WTC11 (cell line): Measurements from ENCODE around the gene STRA6.

Experiments used
- CREB1 ChIP-seq: sonication (generic); formaldehyde crosslinking; IDR thresholded peaks from 2 replicates; pipeline ENCODE4 v1.8.0; 2023; ENCODE audit warnings: mild to moderate bottlenecking, missing genetic modification reagents
- ETV6 ChIP-seq: sonication (generic); formaldehyde crosslinking; IDR thresholded peaks from 2 replicates; pipeline ENCODE4 v1.8.1; 2022; ENCODE audit warnings: mild to moderate bottlenecking, missing genetic modification reagents
- FOXP1 ChIP-seq: sonication (generic); formaldehyde crosslinking; IDR thresholded peaks from 2 replicates; pipeline ENCODE4 v1.8.0; 2022; ENCODE audit warnings: missing genetic modification reagents, mild to moderate bottlenecking, moderate library complexity, borderline replicate concordance
- IRF2 ChIP-seq: sonication (generic); formaldehyde crosslinking; IDR thresholded peaks from 2 replicates; pipeline ENCODE4 v1.8.0; 2022; ENCODE audit warnings: low read depth, missing genetic modification reagents, borderline replicate concordance
- NR2C2 ChIP-seq: sonication (generic); formaldehyde crosslinking; IDR thresholded peaks from 2 replicates; pipeline ENCODE4 v1.8.0; 2022; ENCODE audit warnings: mild to moderate bottlenecking, missing genetic modification reagents
- RELA ChIP-seq: sonication (generic); formaldehyde crosslinking; IDR thresholded peaks from 2 replicates; pipeline ENCODE4 v1.8.1; 2022; ENCODE audit warnings: missing genetic modification reagents, mild to moderate bottlenecking, borderline replicate concordance
- TEAD4 ChIP-seq: sonication (generic); formaldehyde crosslinking; IDR thresholded peaks from 2 replicates; pipeline ENCODE4 v1.8.0; 2022; ENCODE audit warnings: mild to moderate bottlenecking, missing genetic modification reagents
- TF ChIP-seq, protein P1 (sequence below): fragments of 200-600 bp; IDR thresholded peaks from 2 replicates; pipeline ENCODE4 v1.8.0; 2022; ENCODE audit warnings: antibody characterized with exemption
- TF ChIP-seq, protein P2 (sequence below): fragments of 250-450 bp; sonication (Bioruptor Pico); IDR thresholded peaks from 2 replicates; pipeline ENCODE4 v1.8.0; 2021; ENCODE audit warnings: mild to moderate bottlenecking
- TF ChIP-seq, protein P3 (sequence below): sonication (generic); formaldehyde crosslinking; IDR thresholded peaks from 2 replicates; pipeline ENCODE4 v1.8.0; 2023; ENCODE audit warnings: missing genetic modification reagents, mild to moderate bottlenecking, borderline replicate concordance
- TF ChIP-seq, protein P4 (sequence below): sonication (generic); formaldehyde crosslinking; IDR thresholded peaks from 2 replicates; pipeline ENCODE4 v1.8.0; 2023; ENCODE audit warnings: missing genetic modification reagents

DNA sequence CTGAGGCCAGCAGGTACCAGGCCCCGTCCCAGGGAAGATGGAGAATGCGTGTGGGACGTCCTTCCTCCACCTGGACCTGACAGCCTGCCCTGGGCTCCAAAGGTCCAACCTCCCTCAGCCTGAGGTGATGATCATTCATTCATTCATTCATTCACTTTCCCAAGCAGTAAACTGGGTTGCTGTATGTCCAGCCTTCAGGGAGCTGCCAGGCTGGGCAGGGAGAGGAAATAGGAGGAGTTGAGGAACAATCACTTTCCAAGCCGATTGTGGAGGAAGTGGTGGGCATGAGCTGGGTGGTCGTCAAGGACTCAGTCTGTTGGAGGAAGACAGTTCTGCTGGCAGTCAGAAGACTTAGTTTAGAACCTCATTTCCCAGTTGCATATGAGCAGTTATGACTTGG, 23.3 kb upstream of the STRA6 start:
- TF ChIP-seq, protein P1, sequence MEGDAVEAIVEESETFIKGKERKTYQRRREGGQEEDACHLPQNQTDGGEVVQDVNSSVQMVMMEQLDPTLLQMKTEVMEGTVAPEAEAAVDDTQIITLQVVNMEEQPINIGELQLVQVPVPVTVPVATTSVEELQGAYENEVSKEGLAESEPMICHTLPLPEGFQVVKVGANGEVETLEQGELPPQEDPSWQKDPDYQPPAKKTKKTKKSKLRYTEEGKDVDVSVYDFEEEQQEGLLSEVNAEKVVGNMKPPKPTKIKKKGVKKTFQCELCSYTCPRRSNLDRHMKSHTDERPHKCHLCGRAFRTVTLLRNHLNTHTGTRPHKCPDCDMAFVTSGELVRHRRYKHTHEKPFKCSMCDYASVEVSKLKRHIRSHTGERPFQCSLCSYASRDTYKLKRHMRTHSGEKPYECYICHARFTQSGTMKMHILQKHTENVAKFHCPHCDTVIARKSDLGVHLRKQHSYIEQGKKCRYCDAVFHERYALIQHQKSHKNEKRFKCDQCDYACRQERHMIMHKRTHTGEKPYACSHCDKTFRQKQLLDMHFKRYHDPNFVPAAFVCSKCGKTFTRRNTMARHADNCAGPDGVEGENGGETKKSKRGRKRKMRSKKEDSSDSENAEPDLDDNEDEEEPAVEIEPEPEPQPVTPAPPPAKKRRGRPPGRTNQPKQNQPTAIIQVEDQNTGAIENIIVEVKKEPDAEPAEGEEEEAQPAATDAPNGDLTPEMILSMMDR = no peak
- TF ChIP-seq, protein P2, sequence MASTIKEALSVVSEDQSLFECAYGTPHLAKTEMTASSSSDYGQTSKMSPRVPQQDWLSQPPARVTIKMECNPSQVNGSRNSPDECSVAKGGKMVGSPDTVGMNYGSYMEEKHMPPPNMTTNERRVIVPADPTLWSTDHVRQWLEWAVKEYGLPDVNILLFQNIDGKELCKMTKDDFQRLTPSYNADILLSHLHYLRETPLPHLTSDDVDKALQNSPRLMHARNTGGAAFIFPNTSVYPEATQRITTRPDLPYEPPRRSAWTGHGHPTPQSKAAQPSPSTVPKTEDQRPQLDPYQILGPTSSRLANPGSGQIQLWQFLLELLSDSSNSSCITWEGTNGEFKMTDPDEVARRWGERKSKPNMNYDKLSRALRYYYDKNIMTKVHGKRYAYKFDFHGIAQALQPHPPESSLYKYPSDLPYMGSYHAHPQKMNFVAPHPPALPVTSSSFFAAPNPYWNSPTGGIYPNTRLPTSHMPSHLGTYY (CRISPR knock-in tag) = no peak
- no peak for TF ChIP-seq CREB1 (CRISPR knock-in tag)
- TF ChIP-seq ETV6 = no peak
- TF ChIP-seq NR2C2 (CRISPR knock-in tag) = no peak
- TF ChIP-seq RELA (CRISPR knock-in tag) = no peak
- TF ChIP-seq IRF2 (CRISPR knock-in tag) = no peak
- no peak for TF ChIP-seq TEAD4 (CRISPR knock-in tag)
- TF ChIP-seq, protein P3, sequence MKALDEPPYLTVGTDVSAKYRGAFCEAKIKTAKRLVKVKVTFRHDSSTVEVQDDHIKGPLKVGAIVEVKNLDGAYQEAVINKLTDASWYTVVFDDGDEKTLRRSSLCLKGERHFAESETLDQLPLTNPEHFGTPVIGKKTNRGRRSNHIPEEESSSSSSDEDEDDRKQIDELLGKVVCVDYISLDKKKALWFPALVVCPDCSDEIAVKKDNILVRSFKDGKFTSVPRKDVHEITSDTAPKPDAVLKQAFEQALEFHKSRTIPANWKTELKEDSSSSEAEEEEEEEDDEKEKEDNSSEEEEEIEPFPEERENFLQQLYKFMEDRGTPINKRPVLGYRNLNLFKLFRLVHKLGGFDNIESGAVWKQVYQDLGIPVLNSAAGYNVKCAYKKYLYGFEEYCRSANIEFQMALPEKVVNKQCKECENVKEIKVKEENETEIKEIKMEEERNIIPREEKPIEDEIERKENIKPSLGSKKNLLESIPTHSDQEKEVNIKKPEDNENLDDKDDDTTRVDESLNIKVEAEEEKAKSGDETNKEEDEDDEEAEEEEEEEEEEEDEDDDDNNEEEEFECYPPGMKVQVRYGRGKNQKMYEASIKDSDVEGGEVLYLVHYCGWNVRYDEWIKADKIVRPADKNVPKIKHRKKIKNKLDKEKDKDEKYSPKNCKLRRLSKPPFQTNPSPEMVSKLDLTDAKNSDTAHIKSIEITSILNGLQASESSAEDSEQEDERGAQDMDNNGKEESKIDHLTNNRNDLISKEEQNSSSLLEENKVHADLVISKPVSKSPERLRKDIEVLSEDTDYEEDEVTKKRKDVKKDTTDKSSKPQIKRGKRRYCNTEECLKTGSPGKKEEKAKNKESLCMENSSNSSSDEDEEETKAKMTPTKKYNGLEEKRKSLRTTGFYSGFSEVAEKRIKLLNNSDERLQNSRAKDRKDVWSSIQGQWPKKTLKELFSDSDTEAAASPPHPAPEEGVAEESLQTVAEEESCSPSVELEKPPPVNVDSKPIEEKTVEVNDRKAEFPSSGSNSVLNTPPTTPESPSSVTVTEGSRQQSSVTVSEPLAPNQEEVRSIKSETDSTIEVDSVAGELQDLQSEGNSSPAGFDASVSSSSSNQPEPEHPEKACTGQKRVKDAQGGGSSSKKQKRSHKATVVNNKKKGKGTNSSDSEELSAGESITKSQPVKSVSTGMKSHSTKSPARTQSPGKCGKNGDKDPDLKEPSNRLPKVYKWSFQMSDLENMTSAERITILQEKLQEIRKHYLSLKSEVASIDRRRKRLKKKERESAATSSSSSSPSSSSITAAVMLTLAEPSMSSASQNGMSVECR (CRISPR knock-in tag) = no peak
- no peak for TF ChIP-seq FOXP1 (CRISPR knock-in tag)
- TF ChIP-seq, protein P4, sequence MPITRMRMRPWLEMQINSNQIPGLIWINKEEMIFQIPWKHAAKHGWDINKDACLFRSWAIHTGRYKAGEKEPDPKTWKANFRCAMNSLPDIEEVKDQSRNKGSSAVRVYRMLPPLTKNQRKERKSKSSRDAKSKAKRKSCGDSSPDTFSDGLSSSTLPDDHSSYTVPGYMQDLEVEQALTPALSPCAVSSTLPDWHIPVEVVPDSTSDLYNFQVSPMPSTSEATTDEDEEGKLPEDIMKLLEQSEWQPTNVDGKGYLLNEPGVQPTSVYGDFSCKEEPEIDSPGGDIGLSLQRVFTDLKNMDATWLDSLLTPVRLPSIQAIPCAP (CRISPR knock-in tag) = no peak
